Sigmoid colon (tissue), 4 donors: ENCODE data around the gene SCUBE1.

Experiments
- EP300 ChIP-seq, 4 donors: sonication (generic); formaldehyde crosslinking; IDR thresholded peaks; one replicate each; pipeline ENCODE4 v1.6.1; 2017; ENCODE audit warnings: antibody characterized with exemption in 4 of 4
- POLR2A ChIP-seq, 2 donors: fragments of 450-650 bp; IDR thresholded peaks; one replicate each; pipeline ENCODE4 v1.6.1; 2016; ENCODE audit warnings: antibody characterized with exemption in 2 of 2, mild to moderate bottlenecking in 2 of 2, moderate library complexity in 2 of 2
- TF ChIP-seq, protein P1 (sequence below), 4 experiments: fragments of 450-650 bp in 3 of 4; fragments of 200-600 bp in 1 of 4; IDR thresholded peaks; one replicate each; pipeline ENCODE4 v1.5.1; 2016 to 2019; ENCODE audit warnings: antibody characterized with exemption in 4 of 4, mild to moderate bottlenecking in 3 of 4, moderate library complexity in 2 of 4

DNA sequence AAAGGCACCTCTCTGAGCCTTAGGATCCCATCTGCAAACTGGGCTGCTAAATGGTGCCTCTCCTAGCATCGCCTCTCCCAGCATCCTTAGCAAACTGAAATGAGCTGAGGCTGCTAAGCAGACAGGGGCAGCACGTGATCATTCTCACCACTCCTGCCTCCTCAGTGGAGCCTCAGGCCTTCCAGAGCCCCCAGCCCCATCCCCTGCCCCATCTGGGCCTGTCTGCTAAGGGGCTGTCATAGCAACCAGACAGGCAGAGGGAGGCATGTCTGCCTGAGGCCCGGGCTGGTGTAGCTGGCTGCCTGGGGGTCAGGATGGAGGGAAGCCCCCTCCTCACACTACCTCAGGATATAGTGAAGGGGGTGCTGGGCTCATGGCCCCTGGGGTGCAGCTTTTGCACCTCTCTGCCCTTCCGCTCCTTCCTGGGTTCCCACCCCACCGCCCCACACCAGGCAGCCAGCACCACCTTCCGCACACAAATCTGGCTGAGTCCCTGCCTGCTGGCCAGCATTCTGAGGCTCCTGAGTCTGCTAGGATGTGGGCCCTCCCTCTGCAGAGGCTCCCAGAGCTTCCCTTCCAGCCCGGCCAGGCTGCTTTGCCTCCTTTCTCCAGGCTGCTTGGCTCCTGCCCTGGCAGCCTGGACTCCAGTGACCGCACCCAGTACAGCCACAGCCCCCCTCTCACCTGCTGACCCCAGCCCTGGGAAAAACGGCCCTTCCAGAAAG, 108.7 kb downstream of the SCUBE1 start:
- TF ChIP-seq POLR2A (IDR thresholded peaks at IDR 0.05) = no peak
- TF ChIP-seq, protein P1, sequence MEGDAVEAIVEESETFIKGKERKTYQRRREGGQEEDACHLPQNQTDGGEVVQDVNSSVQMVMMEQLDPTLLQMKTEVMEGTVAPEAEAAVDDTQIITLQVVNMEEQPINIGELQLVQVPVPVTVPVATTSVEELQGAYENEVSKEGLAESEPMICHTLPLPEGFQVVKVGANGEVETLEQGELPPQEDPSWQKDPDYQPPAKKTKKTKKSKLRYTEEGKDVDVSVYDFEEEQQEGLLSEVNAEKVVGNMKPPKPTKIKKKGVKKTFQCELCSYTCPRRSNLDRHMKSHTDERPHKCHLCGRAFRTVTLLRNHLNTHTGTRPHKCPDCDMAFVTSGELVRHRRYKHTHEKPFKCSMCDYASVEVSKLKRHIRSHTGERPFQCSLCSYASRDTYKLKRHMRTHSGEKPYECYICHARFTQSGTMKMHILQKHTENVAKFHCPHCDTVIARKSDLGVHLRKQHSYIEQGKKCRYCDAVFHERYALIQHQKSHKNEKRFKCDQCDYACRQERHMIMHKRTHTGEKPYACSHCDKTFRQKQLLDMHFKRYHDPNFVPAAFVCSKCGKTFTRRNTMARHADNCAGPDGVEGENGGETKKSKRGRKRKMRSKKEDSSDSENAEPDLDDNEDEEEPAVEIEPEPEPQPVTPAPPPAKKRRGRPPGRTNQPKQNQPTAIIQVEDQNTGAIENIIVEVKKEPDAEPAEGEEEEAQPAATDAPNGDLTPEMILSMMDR (IDR thresholded peaks at IDR 0.05) = no peak
- no peak for TF ChIP-seq EP300 (IDR thresholded peaks at IDR 0.05)
